H9 (cell line): ENCODE data around the gene BHLHE40. TPM values are rescaled to one million over a fixed set of nuclear protein-coding genes. Genes with fewer than 3 reads are reported as not detected.

Experiments used
- DNase-seq: peaks from one replicate; pipeline ENCODE4 v3.0.0-alpha.2; 2017
- H2AFZ ChIP-seq: one replicate; pipeline ENCODE4 v1.6.1; 2013; ENCODE audit warnings: mild to moderate bottlenecking, low read length, control low read depth, moderate library complexity
- H2AK5ac ChIP-seq: 2 replicates; pipeline ENCODE4 v1.6.1; 2013; ENCODE audit warnings: low read length, control low read depth, mixed read lengths; ENCODE audit not compliant: insufficient read length
- H2BK120ac ChIP-seq: one replicate; pipeline ENCODE4 v1.6.1; 2013; ENCODE audit warnings: low read depth, mild to moderate bottlenecking, low read length, control low read depth, inconsistent platforms; ENCODE audit not compliant: poor library complexity, severe bottlenecking
- H2BK12ac ChIP-seq: 2 replicates; pipeline ENCODE4 v1.6.1; 2013; ENCODE audit warnings: low read length, control low read depth, mixed read lengths, low read depth; ENCODE audit not compliant: insufficient read length
- H2BK15ac ChIP-seq: 2 replicates; pipeline ENCODE4 v1.6.1; 2013; ENCODE audit warnings: low read depth, low read length, control low read depth
- H2BK20ac ChIP-seq: one replicate; pipeline ENCODE4 v1.6.1; 2013; ENCODE audit warnings: low read depth, mild to moderate bottlenecking, low read length, control low read depth, inconsistent platforms; ENCODE audit not compliant: poor library complexity, severe bottlenecking
- H2BK5ac ChIP-seq: 2 replicates; pipeline ENCODE4 v1.6.1; 2013; ENCODE audit warnings: low read length, control low read depth, mixed read lengths; ENCODE audit not compliant: insufficient read length
- H3K14ac ChIP-seq: 2 replicates; pipeline ENCODE4 v1.6.1; 2013; ENCODE audit warnings: low read length, control low read depth; ENCODE audit not compliant: insufficient read depth
- H3K18ac ChIP-seq: 2 replicates; pipeline ENCODE4 v1.6.1; 2013; ENCODE audit warnings: low read depth, mild to moderate bottlenecking, mixed read lengths, low read length, control low read depth; ENCODE audit not compliant: insufficient read length
- H3K23ac ChIP-seq: 2 replicates; pipeline ENCODE4 v1.6.1; 2013; ENCODE audit warnings: low read length, control low read depth, mixed read lengths, low read depth; ENCODE audit not compliant: insufficient read length
- H3K23me2 ChIP-seq: 2 replicates; pipeline ENCODE4 v1.6.1; 2013; ENCODE audit warnings: low read depth, mild to moderate bottlenecking, mixed read lengths, low read length, control low read depth; ENCODE audit not compliant: insufficient read length, poor library complexity, severe bottlenecking
- H3K27ac ChIP-seq: 2 replicates; pipeline ENCODE4 v1.5.1; 2013; ENCODE audit warnings: low read length, control low read depth, mixed read lengths, low read depth; ENCODE audit not compliant: insufficient read length
- H3K27me3 ChIP-seq: 2 replicates; pipeline ENCODE4 v1.6.1; 2013; ENCODE audit warnings: low read length, control low read depth, inconsistent platforms; ENCODE audit not compliant: insufficient read depth
- H3K4ac ChIP-seq: 2 replicates; pipeline ENCODE4 v1.6.1; 2013; ENCODE audit warnings: low read depth, mild to moderate bottlenecking, control low read depth, inconsistent platforms, low read length, moderate library complexity
- H3K4me1 ChIP-seq: 2 replicates; pipeline ENCODE4 v1.6.1; 2013; ENCODE audit warnings: low read length, control low read depth, inconsistent platforms; ENCODE audit not compliant: insufficient read depth
- H3K4me2 ChIP-seq: 2 replicates; pipeline ENCODE4 v1.6.1; 2013; ENCODE audit warnings: low read length, control low read depth, mixed read lengths; ENCODE audit not compliant: insufficient read length, insufficient read depth
- H3K56ac ChIP-seq: 2 replicates; pipeline ENCODE4 v1.6.1; 2013; ENCODE audit warnings: low read depth, mild to moderate bottlenecking, mixed read lengths, low read length, control low read depth; ENCODE audit not compliant: insufficient read length
- H3K79me1 ChIP-seq: 2 replicates; pipeline ENCODE4 v1.6.1; 2013; ENCODE audit warnings: low read depth, mild to moderate bottlenecking, moderate library complexity, low read length, control low read depth, inconsistent platforms; ENCODE audit not compliant: insufficient read depth, poor library complexity, severe bottlenecking
- H3K79me2 ChIP-seq: 2 replicates; pipeline ENCODE4 v1.6.1; 2013; ENCODE audit warnings: low read length, control low read depth, inconsistent platforms; ENCODE audit not compliant: insufficient read depth
- H3K9ac ChIP-seq: 2 replicates; pipeline ENCODE4 v1.6.1; 2013; ENCODE audit warnings: low read length, control low read depth, mixed read lengths; ENCODE audit not compliant: insufficient read length; ENCODE audit errors: extremely low read depth
- H3K9me3 ChIP-seq: one replicate; pipeline ENCODE4 v1.6.1; 2013; ENCODE audit warnings: low read depth, low read length, inconsistent platforms; ENCODE audit not compliant: control insufficient read depth
- H3T11ph ChIP-seq: one replicate; pipeline ENCODE4 v1.6.1; 2013; ENCODE audit warnings: mild to moderate bottlenecking, low read length, control low read depth, inconsistent platforms
- H4K20me1 ChIP-seq: one replicate; pipeline ENCODE4 v1.6.1; 2013; ENCODE audit not compliant: control insufficient read depth, insufficient read length, insufficient read depth
- H4K5ac ChIP-seq: 2 replicates; pipeline ENCODE4 v1.6.1; 2013; ENCODE audit warnings: low read depth, mild to moderate bottlenecking, mixed read lengths, low read length, control low read depth; ENCODE audit not compliant: insufficient read length
- H4K8ac ChIP-seq: replicated peaks from 2 replicates; pipeline ENCODE4 v1.6.1; 2013; ENCODE audit warnings: low read length, control low read depth, mixed read lengths, low read depth; ENCODE audit not compliant: insufficient read length
- H4K91ac ChIP-seq: 2 replicates; pipeline ENCODE4 v1.6.1; 2013; ENCODE audit warnings: low read depth, mild to moderate bottlenecking, moderate library complexity, mixed read lengths, low read length, control low read depth; ENCODE audit not compliant: insufficient read length
- H3K27ac Mint-ChIP-seq, 3 experiments: 2 replicates in 2 of 3; 3 replicates in 1 of 3; pipeline ENCODE4 v1.8.0; 2020 to 2021; ENCODE audit warnings: mixed read lengths in 3 of 3, mild to moderate bottlenecking in 1 of 3, moderate library complexity in 1 of 3
- H3K27me3 Mint-ChIP-seq: 2 replicates; pipeline ENCODE4 v1.8.0; 2021; ENCODE audit warnings: low read depth, mild to moderate bottlenecking, moderate library complexity, mixed read lengths
- H3K36me3 Mint-ChIP-seq, 3 experiments: 2 replicates in 2 of 3; 3 replicates in 1 of 3; pipeline ENCODE4 v1.8.0; 2020 to 2021; ENCODE audit warnings: low read depth in 3 of 3, mixed read lengths in 3 of 3; ENCODE audit not compliant: insufficient read depth in 1 of 3
- H3K4me1 Mint-ChIP-seq, 2 experiments: 2 replicates each; pipeline ENCODE4 v1.8.0; 2020; ENCODE audit warnings: mixed read lengths in 2 of 2
- H3K4me3 Mint-ChIP-seq, 2 experiments: 2 replicates in 1 of 2; 3 replicates in 1 of 2; pipeline ENCODE4 v1.8.0; 2020 to 2021; ENCODE audit warnings: mild to moderate bottlenecking in 2 of 2, mixed read lengths in 2 of 2, moderate library complexity in 1 of 2
- H3K9me3 Mint-ChIP-seq, 2 experiments: 2 replicates in 1 of 2; 3 replicates in 1 of 2; pipeline ENCODE4 v1.8.0; 2020; ENCODE audit warnings: mild to moderate bottlenecking in 2 of 2, mixed read lengths in 2 of 2, moderate library complexity in 1 of 2
- CTCF ChIP-seq: fragments of 200-600 bp; sonication (generic); conservative IDR thresholded peaks from 3 replicates; pipeline ENCODE4 v1.8.0; 2021; ENCODE audit warnings: antibody characterized with exemption, mild to moderate bottlenecking
- WGBS: extraction: QIAGEN DNeasy Blood & Tissue Kit; methylation state at CpG from one replicate; pipeline ENCODE4 v1.1.7; 2013; ENCODE audit warnings: missing lambda C conversion rate, low lambda C conversion rate, mixed read lengths; ENCODE audit not compliant: insufficient read length; ENCODE audit errors: extremely low coverage; 5-methylcytosine and 5-hydroxymethylcytosine counted together
- total RNA-seq: library from RNA; stranded (reverse); gene quantifications from 2 replicates; pipeline ENCODE4 v1.2.1, GENCODE V29; 2021

The BHLHE40 gene
- total RNA-seq, 1 experiment from 2014 or later, result 4.1 TPM

- no peak overlapping the region for H3K27ac ChIP-seq
Measured at GRCh38 chr3:5026046-5026362, 46.8 kb downstream of the BHLHE40 start.

More at GRCh38 chr3:5026046-5026362, 46.8 kb downstream of the BHLHE40 start:
- no peak overlapping the region for H2AK5ac ChIP-seq
- no peak overlapping the region for H4K8ac ChIP-seq
- no peak overlapping the region for H4K91ac ChIP-seq
- no peaks in the 10 kb centered on the region for H3K23me2 ChIP-seq
- H3K18ac ChIP-seq, result peak overlapping the region; percentile 58
- DNase-seq, result no peak
- H2BK20ac ChIP-seq, result no peak overlapping the region
- H2BK12ac ChIP-seq, result no peak overlapping the region
- no peak overlapping the region for H3K23ac ChIP-seq
- no peak overlapping the region for H3K9ac ChIP-seq
- Mint-ChIP-seq H3K4me1 (peaks cover 12% of the 10 kb centered on the region in 2 experiments), H3K9me3 (no peaks in the 10 kb centered on the region), H3K36me3 (peaks cover 0 to 4% (median 2%) of the 10 kb centered on the region in 3 experiments; a peak in 2 of 7 replicates), H3K27me3 (peaks cover 8% of the 10 kb centered on the region), H3K27ac (no peak overlapping the region), H3K4me3 (peak overlapping the region; percentile 69 to 76)
- no peaks in the 10 kb centered on the region for H3K79me2 ChIP-seq
- no peak overlapping the region for H2BK120ac ChIP-seq
- no peak overlapping the region for H2BK15ac ChIP-seq
- H4K20me1 ChIP-seq, result no peaks in the 10 kb centered on the region
- H3K9me3 ChIP-seq, result no peaks in the 10 kb centered on the region
- no peaks in the 10 kb centered on the region for H3K79me1 ChIP-seq
- H3K4me1 ChIP-seq, result no peaks in the 10 kb centered on the region
- H3K14ac ChIP-seq, result peak overlapping the region; percentile 70; the same call in 1 of the 2 replicates
- H3K4me2 ChIP-seq, result peak overlapping the region; percentile 5
- no CpG with 5 or more reads among the region's 5 CpGs for WGBS
- H3T11ph ChIP-seq, result no peak overlapping the region
- H2BK5ac ChIP-seq, result no peak overlapping the region
- H3K4ac ChIP-seq, result no peak overlapping the region
- H3K27me3 ChIP-seq, result no peaks in the 10 kb centered on the region
- TF ChIP-seq CTCF, result no peak
- no peak overlapping the region for H4K5ac ChIP-seq
- no peak overlapping the region for H3K56ac ChIP-seq
- no peak overlapping the region for H2AFZ ChIP-seq
